Osteocyte (in vitro differentiated cells): ENCODE data around the gene SLC1A4. TPM values are rescaled to one million over a fixed set of nuclear protein-coding genes. Genes with fewer than 3 reads are reported as not detected.
A peak's percentile ranks its signal among the peaks of the same experiment; 100 is the strongest.

ENCODE experiments used
- DNase-seq: peaks from one replicate; pipeline ENCODE4 v3.0.0; 2021; ENCODE audit warnings: mixed read lengths; ENCODE audit not compliant: unreplicated experiment; ENCODE audit errors: extremely low spot score
- H3K27ac Mint-ChIP-seq: one replicate; pipeline ENCODE4 v1.8.0; 2021; ENCODE audit warnings: mild to moderate bottlenecking, mixed read lengths; ENCODE audit not compliant: unreplicated experiment
- H3K27me3 Mint-ChIP-seq: one replicate; pipeline ENCODE4 v1.8.0; 2021; ENCODE audit warnings: mixed read lengths; ENCODE audit not compliant: unreplicated experiment
- H3K36me3 Mint-ChIP-seq: one replicate; pipeline ENCODE4 v1.8.0; 2021; ENCODE audit warnings: mixed read lengths; ENCODE audit not compliant: unreplicated experiment
- H3K4me1 Mint-ChIP-seq: one replicate; pipeline ENCODE4 v1.8.0; 2021; ENCODE audit warnings: mixed read lengths; ENCODE audit not compliant: unreplicated experiment
- H3K4me3 Mint-ChIP-seq: one replicate; pipeline ENCODE4 v1.8.0; 2021; ENCODE audit warnings: mild to moderate bottlenecking, moderate library complexity, mixed read lengths; ENCODE audit not compliant: unreplicated experiment
- H3K9me3 Mint-ChIP-seq: one replicate; pipeline ENCODE4 v1.8.0; 2021; ENCODE audit warnings: mixed read lengths; ENCODE audit not compliant: unreplicated experiment
- total RNA-seq: library from RNA; stranded (reverse); gene quantifications from 2 replicates; pipeline ENCODE4 v1.2.1, GENCODE V29; 2021
- TF ChIP-seq, protein P1 (sequence below): fragments of 200-600 bp; sonication (generic); IDR thresholded peaks from 2 replicates; pipeline ENCODE4 v1.5.0; 2021; ENCODE audit warnings: antibody characterized with exemption, mild to moderate bottlenecking, moderate library complexity

The SLC1A4 gene
- total RNA-seq, 1 donor from 2014 or later = 78.7 TPM

DNA sequence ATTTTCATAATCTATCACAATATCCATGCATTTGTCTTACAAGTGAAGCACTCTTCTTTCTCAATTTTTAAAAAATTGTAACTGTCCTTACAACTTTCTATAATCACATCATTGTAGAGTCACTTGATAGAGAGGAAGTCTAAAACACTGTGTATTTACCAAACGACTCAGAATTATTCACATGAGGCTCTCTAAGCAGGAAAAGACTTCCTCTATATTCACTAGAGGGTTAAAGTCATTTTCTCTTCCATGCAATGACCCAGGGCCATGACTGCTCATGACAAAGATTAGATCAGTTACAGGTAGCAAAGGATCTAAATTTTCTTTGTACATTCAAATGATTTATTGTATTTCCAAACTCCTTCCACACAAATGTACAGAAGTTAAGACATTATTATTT lies 9.0 kb upstream of the SLC1A4 start:
- Mint-ChIP-seq H3K27ac (no peak overlapping the region), H3K36me3 (no peaks in the 10 kb centered on the region), H3K4me3 (no peak overlapping the region), H3K27me3 (no peaks in the 10 kb centered on the region), H3K4me1 (peaks cover 37% of the 10 kb centered on the region), H3K9me3 (no peaks in the 10 kb centered on the region)
- no peak for DNase-seq
- TF ChIP-seq, protein P1, sequence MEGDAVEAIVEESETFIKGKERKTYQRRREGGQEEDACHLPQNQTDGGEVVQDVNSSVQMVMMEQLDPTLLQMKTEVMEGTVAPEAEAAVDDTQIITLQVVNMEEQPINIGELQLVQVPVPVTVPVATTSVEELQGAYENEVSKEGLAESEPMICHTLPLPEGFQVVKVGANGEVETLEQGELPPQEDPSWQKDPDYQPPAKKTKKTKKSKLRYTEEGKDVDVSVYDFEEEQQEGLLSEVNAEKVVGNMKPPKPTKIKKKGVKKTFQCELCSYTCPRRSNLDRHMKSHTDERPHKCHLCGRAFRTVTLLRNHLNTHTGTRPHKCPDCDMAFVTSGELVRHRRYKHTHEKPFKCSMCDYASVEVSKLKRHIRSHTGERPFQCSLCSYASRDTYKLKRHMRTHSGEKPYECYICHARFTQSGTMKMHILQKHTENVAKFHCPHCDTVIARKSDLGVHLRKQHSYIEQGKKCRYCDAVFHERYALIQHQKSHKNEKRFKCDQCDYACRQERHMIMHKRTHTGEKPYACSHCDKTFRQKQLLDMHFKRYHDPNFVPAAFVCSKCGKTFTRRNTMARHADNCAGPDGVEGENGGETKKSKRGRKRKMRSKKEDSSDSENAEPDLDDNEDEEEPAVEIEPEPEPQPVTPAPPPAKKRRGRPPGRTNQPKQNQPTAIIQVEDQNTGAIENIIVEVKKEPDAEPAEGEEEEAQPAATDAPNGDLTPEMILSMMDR = no peak

DNA sequence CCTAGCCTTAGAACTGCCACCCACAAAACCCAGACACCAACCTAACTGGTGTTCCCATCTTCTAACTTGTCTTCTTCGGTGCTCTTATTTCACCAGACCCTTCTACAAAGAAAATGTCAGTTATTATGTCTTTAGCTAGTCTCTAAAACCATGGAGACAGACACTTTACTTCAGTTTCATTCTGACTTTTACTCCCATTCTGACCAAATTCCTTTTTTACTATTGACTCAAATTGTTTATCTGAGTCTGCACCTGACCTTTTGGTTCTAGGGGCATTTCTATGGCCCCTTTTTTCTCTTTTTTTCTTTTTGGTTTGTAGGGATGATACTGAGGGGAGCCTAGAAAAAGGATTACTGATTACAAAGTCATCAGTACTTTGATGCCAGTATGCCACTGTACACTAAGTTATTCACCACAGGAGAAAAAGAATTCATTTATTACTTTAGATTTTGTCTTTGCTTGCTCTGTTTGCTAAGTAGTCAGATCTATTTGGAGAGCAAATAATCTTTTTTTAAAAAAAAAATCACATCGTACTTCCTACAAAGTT lies 6.8 kb upstream of the SLC1A4 start:
- DNase-seq = no peak
- Mint-ChIP-seq H3K27me3 (no peaks in the 10 kb centered on the region), H3K9me3 (no peaks in the 10 kb centered on the region), H3K4me3 (no peak overlapping the region), H3K36me3 (no peaks in the 10 kb centered on the region), H3K27ac (no peak overlapping the region), H3K4me1 (peaks cover 36% of the 10 kb centered on the region)
- TF ChIP-seq, protein P1 = no peak

DNA sequence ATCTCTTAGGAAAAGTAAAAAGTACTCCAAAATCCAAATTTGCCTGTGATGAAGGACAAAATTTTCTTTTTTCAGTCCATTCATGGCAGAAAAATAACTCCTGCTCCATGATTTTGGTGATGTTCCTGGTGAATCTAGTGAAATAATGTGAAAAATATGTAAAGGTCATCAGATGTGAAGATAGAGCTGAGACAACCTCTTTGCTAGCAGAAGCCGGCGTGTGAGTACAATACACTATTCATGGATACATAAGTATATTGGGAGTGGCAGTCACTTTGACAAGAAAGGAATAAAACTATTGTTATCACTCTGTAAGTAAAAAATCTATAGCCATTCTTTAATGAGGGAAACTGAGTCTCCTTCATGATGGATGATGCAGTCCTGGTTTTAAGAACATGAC lies 6.3 kb upstream of the SLC1A4 start:
- H3K27me3 Mint-ChIP-seq = no peaks in the 10 kb centered on the region
- TF ChIP-seq, protein P1 = no peak
- DNase-seq = no peak
- no peaks in the 10 kb centered on the region for H3K36me3 Mint-ChIP-seq
- peaks cover 41% of the 10 kb centered on the region for H3K4me1 Mint-ChIP-seq
- no peak overlapping the region for H3K4me3 Mint-ChIP-seq
- no peaks in the 10 kb centered on the region for H3K9me3 Mint-ChIP-seq
- no peak overlapping the region for H3K27ac Mint-ChIP-seq

DNA sequence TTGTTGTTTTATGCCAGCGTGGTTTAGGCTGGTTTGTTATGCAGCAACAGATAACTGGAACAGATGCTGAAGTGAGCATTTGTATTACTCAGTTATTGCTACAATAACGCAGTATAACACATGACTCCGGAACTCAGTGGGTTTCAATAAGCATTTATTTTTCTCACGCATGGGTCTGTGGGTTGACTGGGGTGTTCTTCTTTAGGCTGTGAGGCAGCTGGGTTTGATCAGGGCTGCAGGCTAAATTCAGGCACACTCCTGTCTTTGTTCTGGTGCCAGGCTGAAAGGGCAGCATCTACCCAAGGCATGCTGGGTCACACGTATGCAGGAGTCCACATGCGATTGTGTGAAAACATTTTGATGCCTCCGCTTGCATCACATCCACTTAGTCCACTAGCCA lies 3.8 kb upstream of the SLC1A4 start:
- no peak for DNase-seq
- no peak overlapping the region for H3K27ac Mint-ChIP-seq
- no peaks in the 10 kb centered on the region for H3K9me3 Mint-ChIP-seq
- no peak overlapping the region for H3K4me3 Mint-ChIP-seq
- peaks cover 29% of the 10 kb centered on the region for H3K4me1 Mint-ChIP-seq
- H3K27me3 Mint-ChIP-seq = no peaks in the 10 kb centered on the region
- TF ChIP-seq, protein P1 = no peak
- H3K36me3 Mint-ChIP-seq = no peaks in the 10 kb centered on the region

DNA sequence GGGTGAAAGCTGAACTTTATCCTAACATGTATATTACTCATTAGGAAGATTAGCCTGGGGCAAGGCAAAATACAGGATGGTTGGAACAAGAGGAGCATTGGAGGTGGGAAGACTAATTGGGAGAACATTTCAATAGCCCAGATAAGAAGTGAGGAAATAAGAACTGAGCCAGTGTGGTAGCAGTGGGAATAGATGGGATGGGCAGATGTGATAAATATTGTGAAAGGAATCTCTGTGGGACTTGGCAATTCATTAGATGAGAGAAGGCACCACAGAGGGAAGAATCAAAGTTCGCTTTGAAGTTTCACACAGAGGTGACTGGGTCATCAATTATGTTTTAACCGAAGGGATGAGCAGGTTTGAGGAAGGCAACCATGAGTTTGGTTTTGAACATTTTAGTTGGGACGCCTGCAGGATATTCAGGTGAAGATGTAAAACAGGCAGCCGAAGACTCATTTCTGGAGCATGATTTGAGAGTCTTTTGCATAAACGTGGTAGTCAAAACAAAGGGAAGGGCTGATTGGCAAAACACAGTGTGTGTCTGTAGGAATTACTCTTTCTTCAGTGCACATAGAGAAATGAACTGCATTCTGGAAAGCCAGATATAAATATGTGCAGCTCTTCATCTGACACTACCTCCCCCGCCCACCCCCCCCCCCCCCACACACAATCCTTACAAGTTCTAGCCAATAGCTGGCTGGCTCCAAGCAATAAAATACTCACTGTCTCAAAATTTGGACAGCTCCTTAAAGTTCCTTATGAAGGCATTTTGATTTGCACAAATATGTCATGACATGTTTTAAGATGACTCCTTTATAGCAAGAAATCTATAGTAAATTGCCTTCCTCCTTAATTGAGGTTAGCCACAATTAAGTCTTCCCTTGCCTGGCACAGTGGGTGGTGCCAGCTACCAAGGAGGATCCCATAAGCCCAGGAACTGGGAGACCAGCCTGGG lies 1.9 kb upstream of the SLC1A4 start:
- Mint-ChIP-seq H3K4me1 (peaks cover 47% of the 10 kb centered on the region), H3K27ac (peak overlapping the region; percentile 98), H3K36me3 (no peaks in the 10 kb centered on the region), H3K4me3 (peak overlapping the region; percentile 83), H3K27me3 (no peaks in the 10 kb centered on the region), H3K9me3 (no peaks in the 10 kb centered on the region)
- TF ChIP-seq, protein P1 = no peak
- no peak for DNase-seq
